Measurements from ENCODE around the gene PIP4P1. TPM values are rescaled to one million over a fixed set of nuclear protein-coding genes. Genes with fewer than 3 reads are reported as not detected.

The PIP4P1 gene
- total RNA-seq (2011; cell fraction: chromatin; rRNA removed; ENCODE audit: low replicate concordance): 39.4 and 59.8 TPM in 2 replicates
- 44.1 and 49.7 TPM in 2 replicates for total RNA-seq (2011; cell fraction: nucleolus; rRNA removed)
- total RNA-seq (2011; cell fraction: nucleoplasm; rRNA removed): 51.0 and 52.4 TPM in 2 replicates
- 10.3 and 10.9 TPM in 2 replicates for total RNA-seq (2014; rRNA removed)
- total RNA-seq (2014; rRNA removed; fragmentation: Illumina TruSeq; extraction: Trizol): 8.6 and 10.2 TPM in 2 replicates
- 10.7 and 11.7 TPM in 2 replicates for total RNA-seq (2015; rRNA removed; fragmentation: Illumina TruSeq; extraction: Trizol)
- total RNA-seq (2021): 15.1 and 20.9 TPM in 2 replicates
- 17.7 and 30.2 TPM in 2 replicates for polyA plus RNA-seq (2011; rRNA removed)
- polyA plus RNA-seq (2011; cell fraction: cytosol; rRNA removed): 20.6 and 21.5 TPM in 2 replicates
- polyA plus RNA-seq (2011; cell fraction: nucleus; rRNA removed): 95.5 and 114 TPM in 2 replicates
- 14.4 and 21.9 TPM in 2 replicates for polyA plus RNA-seq (2012)
- polyA plus RNA-seq (2014; fragmentation: Illumina TruSeq; extraction: Trizol): 14.9 and 16.6 TPM in 2 replicates
- 1 to 10 TPM; 5.3 to 7.4 TPM for polyA plus RNA-seq (2014; fragmentation: Nextera tagmentation; extraction: Ambion mirVana)
- 16.0 and 18.9 TPM in 2 replicates for polyA plus RNA-seq (2014; rRNA removed)
- polyA minus RNA-seq (2011; rRNA and poly(A)+ RNA removed): 9.1 and 12.0 TPM in 2 replicates
- 4.4 and 6.0 TPM in 2 replicates for polyA minus RNA-seq (2011; cell fraction: cytosol; rRNA and poly(A)+ RNA removed)
- 15.5 and 27.3 TPM in 2 replicates for polyA minus RNA-seq (2011; cell fraction: nucleus; rRNA and poly(A)+ RNA removed)
- percentile 88 among the genes with signal in this experiment for Bru-seq, nascent RNA
- percentile 84 among the genes with signal in this experiment for BruChase-seq, experiment 1, labeled RNA remaining after a 2-hour chase
- percentile 90 among the genes with signal in this experiment for BruChase-seq, experiment 2, labeled RNA remaining after a 6-hour chase
- long read RNA-seq, experiment 1, transcript PIP4P1-201 (7 exons, 1,961 nt): minor isoform, 15 of 57 reads
- long read RNA-seq, experiment 1, transcript PIP4P1-202 (7 exons, 1,696 nt): major isoform, 23 of 57 reads
- long read RNA-seq, experiment 1, partial matches to known transcripts: 11 of 57 reads
- long read RNA-seq, experiment 1, other reads (novel, unspliced or antisense): 6 of 57 reads
- long read RNA-seq, experiment 2, transcript PIP4P1-202 (7 exons, 1,696 nt): major isoform, 10 of 21 reads
- long read RNA-seq, experiment 2, transcript PIP4P1-201 (7 exons, 1,961 nt): minor isoform, 6 of 21 reads
- long read RNA-seq, experiment 2, partial matches to known transcripts: 0 of 21 reads
- long read RNA-seq, experiment 2, other reads (novel, unspliced or antisense): 5 of 21 reads
- long read RNA-seq, experiment 3, transcript PIP4P1-202 (7 exons, 1,696 nt): minor isoform, 5 of 14 reads
- long read RNA-seq, experiment 3, transcript PIP4P1-201 (7 exons, 1,961 nt): major isoform, 7 of 14 reads
- long read RNA-seq, experiment 3, partial matches to known transcripts: 0 of 14 reads
- long read RNA-seq, experiment 3, other reads (novel, unspliced or antisense): 2 of 14 reads

GRCh38 chr14:20461225-20462141 is at the start of gene PIP4P1:
Gene PIP4P1 (minus strand): TSS chr14:20461434. CDS start chr14:20461325, 109 bp downstream.
- ChIA-PET CTCF (ENCODE audit: low intra/inter-chr PET ratio) (no interaction called here), POLR2A (interaction anchor here (0.6 to 2.7 kb wide), 11 partner anchors 10 to 138 kb away, joined by 3 to 36 read pairs (median 4); partner anchors contain the start of gene PARP2)
- 0% methylated on average over 37 of the region's 67 CpGs for WGBS (ENCODE audit: insufficient coverage, low coverage, missing lambda C conversion rate)
- peak within 1 kb of the TSS; percentile 76 for H3K4me3 ChIP-seq
- H3K9me3 ChIP-seq (replicated peaks; ENCODE audit: control insufficient read depth, insufficient read depth, low read depth, low read length): no peaks in the 10 kb centered on the region
- no TSS peak for BruUV-seq (replicated peaks)
- H3K36me3 ChIP-seq (ENCODE audit: control insufficient read depth, insufficient read depth, low read length): peaks cover 38% of the 10 kb centered on the region
- H2AFZ ChIP-seq (ENCODE audit: low read depth, low read length): peak within 1 kb of the TSS; percentile 82
- H3K27me3 ChIP-seq (ENCODE audit: control insufficient read depth in 2 of 2, insufficient read depth in 2 of 2, low read length in 2 of 2): no peaks in the 10 kb centered on the region
- peak within 1 kb of the TSS; percentile 88 to 93 for H3K9ac ChIP-seq (ENCODE audit: insufficient read depth in 1 of 2, low read depth in 2 of 2, low read length in 2 of 2)
- peak; percentile 79 to 97 (median 85) for DNase-seq (ENCODE audit: extremely low read depth in 1 of 4, low spot score in 3 of 4)
- peak within 1 kb of the TSS; percentile 90 for H3K4me2 ChIP-seq (ENCODE audit: insufficient read depth, low read length)
- peak; percentile 100 for FAIRE-seq
- ATAC-seq: peak; percentile 93
- H3K9me1 ChIP-seq (ENCODE audit: control insufficient read depth, insufficient read depth, low read length): no peaks in the 10 kb centered on the region
- peaks cover 26 to 33% of the 10 kb centered on the region in 2 experiments for H3K4me1 ChIP-seq (replicated peaks in 1 of 2; ENCODE audit: control insufficient read depth in 2 of 2, insufficient read depth in 2 of 2, low read length in 2 of 2)
- H3K79me2 ChIP-seq (ENCODE audit: control insufficient read depth, insufficient read depth, low read length): peaks cover 41% of the 10 kb centered on the region
- in situ Hi-C loops (cut with MboI) (no loop called here), intact Hi-C loops (cut with micrococcal nuclease) (loop anchor here (1.0 to 2.0 kb wide), 2 partner anchors 29 to 129 kb away; no protein-coding TSS in a partner anchor)
- H4K20me1 ChIP-seq (replicated peaks; ENCODE audit: control insufficient read depth, insufficient read depth, low read length): no peaks in the 10 kb centered on the region
- peak within 1 kb of the TSS; percentile 96 for H3K27ac ChIP-seq (ENCODE audit: extremely low read depth, low read depth, low read length)
- TF ChIP-seq ZNF778 (CRISPR knock-in tag; IDR thresholded peaks at IDR 0.05): no peak
- TF ChIP-seq GABPA (tag; conservative IDR thresholded peaks at IDR 0.05; ENCODE audit: low read depth): peak; percentile 22; the same call in 1 of the 2 replicates
- TF ChIP-seq JUN (IDR thresholded peaks at IDR 0.05; ENCODE audit: borderline replicate concordance, low read depth, low read length): peak; percentile 66; the same call in 1 of the 2 replicates
- no peak for TF ChIP-seq JUN (CRISPR knock-in tag; IDR thresholded peaks at IDR 0.05; ENCODE audit: borderline replicate concordance)
- TF ChIP-seq ZNF197 (CRISPR knock-in tag; IDR thresholded peaks at IDR 0.05; ENCODE audit: low read depth): no peak
- peak; percentile 99 for TF ChIP-seq RAD51 (IDR thresholded peaks at IDR 0.05; ENCODE audit: borderline replicate concordance, low read depth)
- peak in 1 of 2 experiments; percentile 11; a peak in 1 of 4 replicates for TF ChIP-seq SIN3A (IDR thresholded peaks at IDR 0.05; ENCODE audit: borderline replicate concordance in 2 of 2, control insufficient read depth in 1 of 2, low read depth in 2 of 2, low read length in 2 of 2)
- no peak for TF ChIP-seq EWSR1 (IDR thresholded peaks at IDR 0.05; ENCODE audit: borderline replicate concordance, low read depth, partially characterized antibody)
- peak; percentile 88 for TF ChIP-seq FOXM1 (IDR thresholded peaks at IDR 0.05; ENCODE audit: low read depth)
- TF ChIP-seq FOXM1 (CRISPR knock-in tag; IDR thresholded peaks at IDR 0.05; ENCODE audit: low read depth): no peak
- TF ChIP-seq RAD21 (CRISPR knock-in tag; conservative IDR thresholded peaks at IDR 0.05 in 1 of 2, IDR thresholded peaks at IDR 0.05 in 1 of 2): no peak; a peak in 1 of 4 replicates
- no peak for TF ChIP-seq ZC3H4 (CRISPR knock-in tag; IDR thresholded peaks at IDR 0.05; ENCODE audit: borderline replicate concordance)
- TF ChIP-seq ZBTB2 (IDR thresholded peaks at IDR 0.05): no peak
